Activated CD4-positive, alpha-beta T cell treated with anti-CD3 and anti-CD28 coated beads for 4 hours (primary cell): ENCODE results near the gene LDHD.
"Not testable (repeated sequence)": the region's sequence is repeated elsewhere in the genome, so short reads cannot be mapped to it uniquely, and the experiment has no call there.

Source experiments
- DNase-seq, 2 donors: peaks; one replicate each; pipeline ENCODE4 v3.0.0-alpha.2; 2020

The LDHD gene

GRCh38 chr16:75116081-75116910 lies at the start of gene LDHD:
LDHD (minus strand) TSS chr16:75116780; CDS start chr16:75116720, 60 bp downstream.
- DNase-seq, result no peak

- no peak for DNase-seq
Observed at GRCh38 chr16:75160386-75160785, 43.8 kb upstream of the LDHD start.

- DNase-seq, result no peak
Observed at GRCh38 chr16:75152635-75153034, 36.1 kb upstream of the LDHD start.

GRCh38 chr16:75151798-75152197 lies 35.2 kb upstream of the LDHD start:
- DNase-seq, result no peak

- peak; percentile 94 to 96 for DNase-seq
Observed at GRCh38 chr16:75148311-75149195, 32.0 kb upstream of the LDHD start, which contains the start of gene ZFP1. ZFP1 (plus strand) TSS chr16:75148524; CDS start chr16:75152952, 4,428 bp downstream.

GRCh38 chr16:75147968-75148310 lies 31.4 kb upstream of the LDHD start:
- DNase-seq, result no peak

GRCh38 chr16:75143941-75144340 lies 27.4 kb upstream of the LDHD start:
- DNase-seq, result no peak

- DNase-seq, result no peak
Observed at GRCh38 chr16:75139498-75139897, 22.9 kb upstream of the LDHD start.

GRCh38 chr16:75138636-75139035 lies 22.1 kb upstream of the LDHD start:
- DNase-seq, result no peak

- no peak for DNase-seq
Observed at GRCh38 chr16:75138233-75138632, 21.7 kb upstream of the LDHD start.

- DNase-seq, result no peak
Observed at GRCh38 chr16:75131081-75131480, 14.5 kb upstream of the LDHD start.

- no peak for DNase-seq
Observed at GRCh38 chr16:75130150-75130771, 13.7 kb upstream of the LDHD start.

- DNase-seq, result not testable (repeated sequence)
Observed at GRCh38 chr16:75129421-75130149, 13.0 kb upstream of the LDHD start.

- DNase-seq, result no peak
Observed at GRCh38 chr16:75127713-75128415, 11.3 kb upstream of the LDHD start.

- no peak for DNase-seq
Observed at GRCh38 chr16:75122609-75123008, 6.0 kb upstream of the LDHD start.

- no peak for DNase-seq
Observed at GRCh38 chr16:75121949-75122568, 5.5 kb upstream of the LDHD start.

GRCh38 chr16:75120253-75120652 lies 3.7 kb upstream of the LDHD start:
- DNase-seq, result no peak

- DNase-seq, result no peak
Observed at GRCh38 chr16:75118943-75119539, 2.5 kb upstream of the LDHD start.

- DNase-seq, result no peak
Observed at GRCh38 chr16:75116911-75117245, 298 bp upstream of the LDHD start.

- no peak for DNase-seq
Observed at GRCh38 chr16:75114946-75115825, 1.4 kb downstream of the LDHD start.
